ENCODE measurements around the gene CRHR2. TPM values are rescaled to one million over a fixed set of nuclear protein-coding genes. Genes with fewer than 3 reads are reported as not detected.

The CRHR2 gene
- total and polyA plus RNA-seq, 2 of the 13 experiments (the other 11 are each of a cell fraction or from before 2014, with no cell fraction given), result not detected

GRCh38 chr7:30655096-30655970, 26.9 kb downstream of the CRHR2 start:
- Histone ChIP-seq H2AFZ (ENCODE audit: low read length) (no peak overlapping the region), H3K79me2 (ENCODE audit: insufficient read depth, low read length) (no peaks in the 10 kb centered on the region), H3K27ac (ENCODE audit: extremely low read length, insufficient read depth, low read length) (no peak overlapping the region), H3K4me3 (replicated peaks in 1 of 3; ENCODE audit: insufficient read depth in 1 of 3, low read depth in 2 of 3, low read length in 3 of 3) (no peak overlapping the region), H3K36me3 (replicated peaks in 1 of 2; ENCODE audit: control insufficient read depth in 1 of 2, insufficient read depth in 2 of 2, low read length in 2 of 2) (no peaks in the 10 kb centered on the region), H3K9ac (ENCODE audit: insufficient read depth, low read depth, low read length) (no peak overlapping the region), H3K4me2 (ENCODE audit: low read depth, low read length) (no peak overlapping the region), H3K9me3 (ENCODE audit: low read length) (no peaks in the 10 kb centered on the region), H4K20me1 (ENCODE audit: insufficient read depth, low read length) (no peaks in the 10 kb centered on the region), H3K4me1 (ENCODE audit: insufficient read depth, low read length) (peaks cover 3% of the 10 kb centered on the region), H3K27me3 (ENCODE audit: control insufficient read depth in 1 of 2, insufficient read depth in 2 of 2, low read length in 2 of 2) (peaks cover 0 to 2% of the 10 kb centered on the region in 2 experiments; a peak in 1 of 5 replicates)
- ATAC-seq (no peak), FAIRE-seq (no peak), DNase-seq (ENCODE audit: low spot score) (no peak)
- no TSS peak for BruUV-seq (replicated peaks)
- no peak for TF ChIP-seq ZKSCAN8 (CRISPR knock-in tag; IDR thresholded peaks at IDR 0.05; ENCODE audit: borderline replicate concordance)
- no peak for TF ChIP-seq PRDM15 (CRISPR knock-in tag; IDR thresholded peaks at IDR 0.05)
- TF ChIP-seq RAD51 (IDR thresholded peaks at IDR 0.05; ENCODE audit: borderline replicate concordance), result no peak
- no peak for TF ChIP-seq FLYWCH1 (CRISPR knock-in tag; IDR thresholded peaks at IDR 0.05)
- no peak for TF ChIP-seq ZNF777 (CRISPR knock-in tag; IDR thresholded peaks at IDR 0.05)
- in situ Hi-C loops (cut with HindIII; ENCODE audit: extremely low pct_ligation_motif_present, low pct_unique_long_range_greater_than_20kb), result no loop called here
- WGBS (ENCODE audit: low lambda C conversion rate), result 48% methylated on average over 11 of the region's 22 CpGs
- CTCF ChIA-PET (ENCODE audit: low intra/inter-chr PET ratio, low total read pairs), result no interaction called here
- intact Hi-C loops (cut with micrococcal nuclease; ENCODE audit: unreplicated experiment), result no loop called here
- POLR2A ChIA-PET, result no interaction called here
